ENCODE data around the gene LAMA5.

DNA sequence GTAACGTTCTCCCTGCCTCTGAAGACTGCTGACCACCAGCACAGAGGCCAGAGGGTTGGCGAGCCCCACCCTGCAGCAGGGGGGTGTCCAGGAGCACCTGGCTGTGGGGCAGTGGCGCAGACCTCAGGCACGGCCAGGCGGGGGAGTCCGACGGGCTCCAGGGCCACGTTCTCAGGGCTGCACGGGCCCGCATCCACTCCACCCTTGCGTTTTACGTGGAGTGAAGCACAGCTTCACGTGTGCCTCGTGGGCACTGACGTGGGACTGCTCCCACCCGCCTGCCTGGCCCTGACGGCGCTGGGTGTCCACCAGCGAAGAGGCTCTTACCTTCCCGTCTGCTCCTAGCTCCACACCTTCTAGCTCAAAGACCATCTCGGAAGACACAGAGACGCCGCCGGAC is 26.7 kb upstream of the LAMA5 start:
- TF ChIP-seq ATF3 (IDR thresholded peaks at IDR 0.05; ENCODE audit: insufficient read depth, low read depth, low read length): no peak
- no peak for TF ChIP-seq HDAC6 (IDR thresholded peaks at IDR 0.05; ENCODE audit: low read depth, low read length)
- TF ChIP-seq ASH2L (IDR thresholded peaks at IDR 0.05; ENCODE audit: low read length): no peak
- TF ChIP-seq SIN3A (conservative IDR thresholded peaks at IDR 0.05 in 1 of 2, IDR thresholded peaks at IDR 0.05 in 1 of 2; ENCODE audit: low read depth in 1 of 2, low read length in 2 of 2): no peak
- TF ChIP-seq SIRT6 (IDR thresholded peaks at IDR 0.05; ENCODE audit: low read length): no peak
- no peak for TF ChIP-seq POLR2AphosphoS5 (IDR thresholded peaks at IDR 0.05; ENCODE audit: low read depth, low read length)
- no peak for TF ChIP-seq TAF1 (IDR thresholded peaks at IDR 0.05; ENCODE audit: low read depth, low read length)
- TF ChIP-seq FOSL1 (IDR thresholded peaks at IDR 0.05; ENCODE audit: insufficient read depth, low read depth, low read length): no peak
- peak in 1 of 3 experiments; percentile 0; a peak in 1 of 4 replicates for TF ChIP-seq CTCF (IDR thresholded peaks at IDR 0.05; ENCODE audit: control extremely low read depth in 1 of 3, insufficient read depth in 1 of 3, low read depth in 1 of 3, low read length in 3 of 3)

All from H1 (cell line).